ENCODE data around the gene RANBP3.
"Not testable (repeated sequence)": the region's sequence is repeated elsewhere in the genome, so short reads cannot be mapped to it uniquely, and the experiment has no call there.

The RANBP3 gene

GRCh38 chr19:5988517-5989387 lies 10.8 kb upstream of the RANBP3 start:
- no peak overlapping the region for H2AFZ ChIP-seq (ENCODE audit: insufficient read depth, low read length, poor library complexity)

GRCh38 chr19:5987077-5987818 lies 9.3 kb upstream of the RANBP3 start:
- H4K8ac ChIP-seq (ENCODE audit: low read depth, low read length): no peak overlapping the region
- no peaks in the 10 kb centered on the region for H3K9me3 ChIP-seq (ENCODE audit: insufficient read depth, low read depth, low read length)
- H2AK5ac ChIP-seq (ENCODE audit: low read length): no peak overlapping the region
- H3K18ac ChIP-seq (ENCODE audit: low read length): no peak overlapping the region
- peak; percentile 67 to 92 for DNase-seq
- H3K4me1 ChIP-seq (ENCODE audit: control insufficient read depth in 1 of 2, insufficient read depth in 2 of 2, low read length in 2 of 2): peaks cover 4 to 7% of the 10 kb centered on the region in 2 experiments
- H2BK120ac ChIP-seq (ENCODE audit: insufficient read depth, low read length, poor library complexity): no peak overlapping the region
- no peaks in the 10 kb centered on the region for H3K27me3 ChIP-seq (ENCODE audit: insufficient read depth, low read length)
- H2BK12ac ChIP-seq (ENCODE audit: low read length): no peak overlapping the region
- H2BK5ac ChIP-seq (ENCODE audit: low read depth, low read length, poor library complexity): no peak overlapping the region
- no peak overlapping the region for H3K23ac ChIP-seq (ENCODE audit: low read length)
- peak overlapping the region; percentile 5 for H3K4me2 ChIP-seq (ENCODE audit: low read length)
- H3K79me2 ChIP-seq (ENCODE audit: control insufficient read depth, insufficient read depth, low read length, poor library complexity): no peaks in the 10 kb centered on the region
- WGBS (ENCODE audit: extremely low coverage, insufficient coverage, insufficient read length): no CpG with 5 or more reads among the region's 17 CpGs
- no peak overlapping the region for H3K14ac ChIP-seq (ENCODE audit: low read length)
- no peak overlapping the region for H3K4ac ChIP-seq (ENCODE audit: low read depth, low read length)
- no peak overlapping the region for H3K9ac ChIP-seq (ENCODE audit: low read length)
- no peaks in the 10 kb centered on the region for H3K36me3 ChIP-seq (ENCODE audit: control insufficient read depth in 1 of 2, insufficient read depth in 2 of 2, low read length in 2 of 2)
- no peak overlapping the region for H2AFZ ChIP-seq (ENCODE audit: insufficient read depth, low read length, poor library complexity)
- no peaks in the 10 kb centered on the region for H3K79me1 ChIP-seq (ENCODE audit: low read length)
- H3K27ac ChIP-seq (ENCODE audit: low read depth, low read length): no peak overlapping the region
- no peak overlapping the region for H4K12ac ChIP-seq (ENCODE audit: low read depth, low read length)
- H3K4me3 ChIP-seq (ENCODE audit: low read depth, low read length): no peak overlapping the region
- no peak overlapping the region for H4K91ac ChIP-seq (ENCODE audit: low read depth, low read length)

More at GRCh38 chr19:5988517-5989387, 10.8 kb upstream of the RANBP3 start:
- H3K27ac ChIP-seq (ENCODE audit: low read depth, low read length): no peak overlapping the region
- no peaks in the 10 kb centered on the region for H3K79me2 ChIP-seq (ENCODE audit: control insufficient read depth, insufficient read depth, low read length, poor library complexity)
- no peak overlapping the region for H3K18ac ChIP-seq (ENCODE audit: low read length)
- no peak overlapping the region for H2BK5ac ChIP-seq (ENCODE audit: low read depth, low read length, poor library complexity)
- no peak overlapping the region for H3K9ac ChIP-seq (ENCODE audit: low read length)
- no peak overlapping the region for H4K8ac ChIP-seq (ENCODE audit: low read depth, low read length)
- H3K4me2 ChIP-seq (ENCODE audit: low read length): no peak overlapping the region
- DNase-seq: no peak
- H3K79me1 ChIP-seq (ENCODE audit: low read length): no peaks in the 10 kb centered on the region
- no peak overlapping the region for H4K91ac ChIP-seq (ENCODE audit: low read depth, low read length)
- H2BK12ac ChIP-seq (ENCODE audit: low read length): no peak overlapping the region
- no peak overlapping the region for H3K4me3 ChIP-seq (ENCODE audit: low read depth, low read length)
- no peak overlapping the region for H3K4ac ChIP-seq (ENCODE audit: low read depth, low read length)
- no CpG with 5 or more reads among the region's 8 CpGs for WGBS (ENCODE audit: extremely low coverage, insufficient coverage, insufficient read length)
- no peaks in the 10 kb centered on the region for H3K27me3 ChIP-seq (ENCODE audit: insufficient read depth, low read length)
- H3K36me3 ChIP-seq (ENCODE audit: control insufficient read depth in 1 of 2, insufficient read depth in 2 of 2, low read length in 2 of 2): no peaks in the 10 kb centered on the region
- no peak overlapping the region for H2AK5ac ChIP-seq (ENCODE audit: low read length)
- H4K12ac ChIP-seq (ENCODE audit: low read depth, low read length): no peak overlapping the region
- H3K23ac ChIP-seq (ENCODE audit: low read length): no peak overlapping the region
- H2BK120ac ChIP-seq (ENCODE audit: insufficient read depth, low read length, poor library complexity): no peak overlapping the region
- H3K4me1 ChIP-seq (ENCODE audit: control insufficient read depth in 1 of 2, insufficient read depth in 2 of 2, low read length in 2 of 2): peaks cover 4 to 7% of the 10 kb centered on the region in 2 experiments
- H3K9me3 ChIP-seq (ENCODE audit: insufficient read depth, low read depth, low read length): no peaks in the 10 kb centered on the region
- H3K14ac ChIP-seq (ENCODE audit: low read length): no peak overlapping the region

- not testable (repeated sequence) for H3K79me2 ChIP-seq (ENCODE audit: control insufficient read depth, insufficient read depth, low read length, poor library complexity); H2AK5ac ChIP-seq (ENCODE audit: low read length); H3K27ac ChIP-seq (ENCODE audit: low read depth, low read length); H3K79me1 ChIP-seq (ENCODE audit: low read length); DNase-seq; H2BK12ac ChIP-seq (ENCODE audit: low read length); H3K4me1 ChIP-seq (ENCODE audit: control insufficient read depth in 1 of 2, insufficient read depth in 2 of 2, low read length in 2 of 2); H3K14ac ChIP-seq (ENCODE audit: low read length); H3K9ac ChIP-seq (ENCODE audit: low read length); H3K4me2 ChIP-seq (ENCODE audit: low read length); H3K4ac ChIP-seq (ENCODE audit: low read depth, low read length); H3K9me3 ChIP-seq (ENCODE audit: insufficient read depth, low read depth, low read length); H2BK120ac ChIP-seq (ENCODE audit: insufficient read depth, low read length, poor library complexity); H3K27me3 ChIP-seq (ENCODE audit: insufficient read depth, low read length); H4K91ac ChIP-seq (ENCODE audit: low read depth, low read length); H4K12ac ChIP-seq (ENCODE audit: low read depth, low read length); H4K8ac ChIP-seq (ENCODE audit: low read depth, low read length); H3K18ac ChIP-seq (ENCODE audit: low read length); H3K23ac ChIP-seq (ENCODE audit: low read length); H2AFZ ChIP-seq (ENCODE audit: insufficient read depth, low read length, poor library complexity); H3K36me3 ChIP-seq (ENCODE audit: control insufficient read depth in 1 of 2, insufficient read depth in 2 of 2, low read length in 2 of 2); H3K4me3 ChIP-seq (ENCODE audit: low read depth, low read length); H2BK5ac ChIP-seq (ENCODE audit: low read depth, low read length, poor library complexity)
- WGBS (ENCODE audit: extremely low coverage, insufficient coverage, insufficient read length): no CpG with 5 or more reads among the region's 5 CpGs
Measured at GRCh38 chr19:5985837-5986236, 7.9 kb upstream of the RANBP3 start.

GRCh38 chr19:5985098-5985783 lies 7.3 kb upstream of the RANBP3 start:
- H3K23ac ChIP-seq (ENCODE audit: low read length): no peak overlapping the region
- no peak overlapping the region for H2AFZ ChIP-seq (ENCODE audit: insufficient read depth, low read length, poor library complexity)
- H3K27me3 ChIP-seq (ENCODE audit: insufficient read depth, low read length): no peaks in the 10 kb centered on the region
- H3K4me2 ChIP-seq (ENCODE audit: low read length): no peak overlapping the region
- no peak overlapping the region for H4K91ac ChIP-seq (ENCODE audit: low read depth, low read length)
- WGBS (ENCODE audit: extremely low coverage, insufficient coverage, insufficient read length): no CpG with 5 or more reads among the region's 12 CpGs
- H3K4me3 ChIP-seq (ENCODE audit: low read depth, low read length): no peak overlapping the region
- peaks cover 4 to 7% of the 10 kb centered on the region in 2 experiments for H3K4me1 ChIP-seq (ENCODE audit: control insufficient read depth in 1 of 2, insufficient read depth in 2 of 2, low read length in 2 of 2)
- H3K4ac ChIP-seq (ENCODE audit: low read depth, low read length): no peak overlapping the region
- H4K8ac ChIP-seq (ENCODE audit: low read depth, low read length): no peak overlapping the region
- DNase-seq: peak in 1 of 2 donors; percentile 66
- H4K12ac ChIP-seq (ENCODE audit: low read depth, low read length): no peak overlapping the region
- H2BK12ac ChIP-seq (ENCODE audit: low read length): no peak overlapping the region
- no peaks in the 10 kb centered on the region for H3K79me2 ChIP-seq (ENCODE audit: control insufficient read depth, insufficient read depth, low read length, poor library complexity)
- H3K9ac ChIP-seq (ENCODE audit: low read length): peak overlapping the region; percentile 14
- no peaks in the 10 kb centered on the region for H3K79me1 ChIP-seq (ENCODE audit: low read length)
- H2BK5ac ChIP-seq (ENCODE audit: low read depth, low read length, poor library complexity): no peak overlapping the region
- H2BK120ac ChIP-seq (ENCODE audit: insufficient read depth, low read length, poor library complexity): no peak overlapping the region
- H2AK5ac ChIP-seq (ENCODE audit: low read length): no peak overlapping the region
- H3K14ac ChIP-seq (ENCODE audit: low read length): no peak overlapping the region
- peaks cover 2% of the 10 kb centered on the region for H3K9me3 ChIP-seq (ENCODE audit: insufficient read depth, low read depth, low read length)
- H3K27ac ChIP-seq (ENCODE audit: low read depth, low read length): no peak overlapping the region
- H3K18ac ChIP-seq (ENCODE audit: low read length): no peak overlapping the region
- no peaks in the 10 kb centered on the region for H3K36me3 ChIP-seq (ENCODE audit: control insufficient read depth in 1 of 2, insufficient read depth in 2 of 2, low read length in 2 of 2)

All from trophoblast cell (in vitro differentiated cells and primary cell).